ENCODE data around the gene FAT2. TPM values are rescaled to one million over a fixed set of nuclear protein-coding genes. Genes with fewer than 3 reads are reported as not detected.

The FAT2 gene
- total RNA-seq, 1 experiment from 2014 or later: not detected

- DNase-seq (ENCODE audit: low read depth): no peak
These were observed 37.9 kb downstream of the FAT2 start for GRCh38 chr5:151553130-151553670.

GRCh38 chr5:151551985-151552384 lies 39.1 kb downstream of the FAT2 start:
- DNase-seq (ENCODE audit: low read depth): no peak

- no peak for DNase-seq (ENCODE audit: low read depth)
These were observed 41.0 kb downstream of the FAT2 start for GRCh38 chr5:151550146-151550545.

GRCh38 chr5:151549713-151550112 lies 41.4 kb downstream of the FAT2 start:
- no peak for DNase-seq (ENCODE audit: low read depth)

GRCh38 chr5:151547364-151547763 lies 43.8 kb downstream of the FAT2 start:
- DNase-seq (ENCODE audit: low read depth): no peak

GRCh38 chr5:151541571-151541970 lies 49.6 kb downstream of the FAT2 start:
- no peak for DNase-seq (ENCODE audit: low read depth)

Other genes with a start within 250 kb of the FAT2 start
- not detected in 2 replicates for gene SLC36A2, start 243.8 kb downstream of the FAT2 start, total RNA-seq (2014; rRNA removed; shearing (Covaris generic))
- gene SLC36A1, start 143.7 kb downstream of the FAT2 start, total RNA-seq (2014; rRNA removed; shearing (Covaris generic)): 2.4 and 2.5 TPM in 2 replicates
- 2,339 and 3,437 TPM in 2 replicates for gene SPARC, start 95.6 kb upstream of the FAT2 start, total RNA-seq (2014; rRNA removed; shearing (Covaris generic))
- 156 and 161 TPM in 2 replicates for gene ATOX1, start 167.3 kb upstream of the FAT2 start, total RNA-seq (2014; rRNA removed; shearing (Covaris generic))
- 122 and 129 TPM in 2 replicates for gene G3BP1, start 180.6 kb upstream of the FAT2 start, total RNA-seq (2014; rRNA removed; shearing (Covaris generic))

All from RPMI7951 (cell line).